Measurements from ENCODE around the gene JSRP1. TPM values are rescaled to one million over a fixed set of nuclear protein-coding genes. Genes with fewer than 3 reads are reported as not detected.

JSRP1 gene
- total RNA-seq, 3 donors from 2014 or later, result 0.63 to 0.95 (median 0.89) TPM

DNA sequence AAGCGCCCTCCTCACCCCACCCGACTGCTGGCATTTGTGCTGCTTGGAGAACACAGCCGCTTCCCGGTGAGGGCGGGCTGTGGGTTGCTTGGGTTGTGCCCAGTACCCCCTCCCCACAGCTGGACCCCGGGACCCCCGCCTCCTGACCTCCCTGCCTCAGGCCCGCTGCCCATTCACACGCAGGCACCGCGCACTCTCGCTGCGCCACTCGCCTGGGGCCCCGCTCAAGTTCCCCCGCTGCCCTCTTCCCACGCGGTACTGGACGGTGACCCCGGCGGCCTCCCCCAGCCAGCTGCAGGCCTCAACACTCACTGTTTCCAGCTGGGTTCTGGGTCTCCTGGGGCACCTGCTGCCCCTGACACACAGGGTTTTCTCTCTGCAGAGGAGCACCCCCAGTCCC lies 36.5 kb downstream of the JSRP1 start:
- Mint-ChIP-seq H3K27me3 (ENCODE audit: low read depth) (no peaks in the 10 kb centered on the region), H3K4me1 (ENCODE audit: low read depth) (peaks cover 12% of the 10 kb centered on the region), H3K36me3 (ENCODE audit: insufficient read depth) (peaks cover 18% of the 10 kb centered on the region), H3K4me3 (no peak overlapping the region), H3K9me3 (no peaks in the 10 kb centered on the region)
- DNase-seq, result no peak
- no peak for ATAC-seq

DNA sequence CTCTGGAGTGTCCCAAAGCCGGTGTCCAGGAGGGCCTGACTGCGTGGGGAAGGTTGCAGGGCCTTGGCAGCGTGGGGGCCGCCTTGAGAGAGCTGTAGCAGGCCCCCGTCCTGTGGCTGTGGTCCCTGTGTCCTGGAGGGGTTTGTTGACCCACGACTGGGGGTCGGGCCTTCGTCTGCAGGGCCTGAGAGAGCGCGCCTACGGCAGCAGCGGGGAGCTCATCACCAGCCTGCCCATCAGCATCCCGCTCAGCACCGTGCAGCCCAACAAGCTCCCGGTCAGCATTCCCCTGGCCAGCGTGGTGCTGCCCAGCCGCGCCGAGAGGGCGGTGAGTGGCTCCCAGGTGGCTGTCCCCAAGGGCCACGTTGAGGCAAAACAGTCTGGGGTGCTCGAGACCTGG lies 38.6 kb downstream of the JSRP1 start:
- Mint-ChIP-seq H3K27me3 (ENCODE audit: low read depth) (no peaks in the 10 kb centered on the region), H3K4me3 (no peak overlapping the region), H3K4me1 (ENCODE audit: low read depth) (peaks cover 13% of the 10 kb centered on the region), H3K9me3 (no peaks in the 10 kb centered on the region), H3K36me3 (ENCODE audit: insufficient read depth) (peaks cover 14% of the 10 kb centered on the region)
- ATAC-seq (no peak), DNase-seq (no peak)

DNA sequence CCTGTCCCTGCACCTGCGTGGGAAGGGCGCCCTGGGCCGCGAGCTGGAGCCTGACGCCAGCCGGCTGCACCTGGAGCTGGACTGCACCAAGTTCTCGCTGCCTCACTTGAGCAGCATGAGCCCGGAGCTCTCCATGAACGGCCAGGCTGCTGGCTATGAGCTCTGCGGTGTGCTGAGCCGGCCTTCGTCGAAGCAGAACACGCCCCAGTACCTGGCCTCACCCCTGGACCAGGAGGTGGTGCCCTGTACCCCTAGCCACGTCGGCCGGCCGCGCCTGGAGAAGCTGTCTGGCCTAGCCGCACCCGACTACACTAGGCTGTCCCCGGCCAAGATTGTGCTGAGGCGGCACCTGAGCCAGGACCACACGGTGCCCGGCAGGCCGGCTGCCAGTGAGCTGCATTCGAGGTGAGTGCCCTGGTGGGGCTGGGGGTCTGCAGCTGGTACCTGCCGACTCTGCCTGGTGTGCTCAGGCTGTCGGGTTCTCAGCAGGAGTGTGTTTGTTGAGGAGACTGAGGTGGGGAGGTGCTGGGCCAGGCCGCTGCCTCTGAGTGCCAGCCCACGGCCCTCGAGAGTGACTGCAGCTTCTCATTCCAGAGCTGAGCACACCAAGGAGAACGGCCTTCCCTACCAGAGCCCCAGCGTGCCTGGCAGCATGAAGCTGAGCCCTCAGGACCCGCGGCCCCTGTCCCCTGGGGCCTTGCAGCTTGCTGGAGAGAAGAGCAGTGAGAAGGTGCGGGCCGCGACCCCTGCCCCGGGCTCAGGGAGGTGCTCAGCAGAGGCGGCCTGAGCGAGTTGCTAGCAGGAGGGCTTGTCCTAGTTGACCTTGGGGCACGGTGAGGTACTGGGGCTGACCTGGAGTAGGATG lies 39.6 kb downstream of the JSRP1 start:
- ATAC-seq (no peak), DNase-seq (no peak)
- Mint-ChIP-seq H3K27me3 (ENCODE audit: low read depth) (no peaks in the 10 kb centered on the region), H3K9me3 (no peaks in the 10 kb centered on the region), H3K4me1 (ENCODE audit: low read depth) (peaks cover 13% of the 10 kb centered on the region), H3K36me3 (ENCODE audit: insufficient read depth) (peaks cover 18% of the 10 kb centered on the region), H3K4me3 (no peak overlapping the region)

DNA sequence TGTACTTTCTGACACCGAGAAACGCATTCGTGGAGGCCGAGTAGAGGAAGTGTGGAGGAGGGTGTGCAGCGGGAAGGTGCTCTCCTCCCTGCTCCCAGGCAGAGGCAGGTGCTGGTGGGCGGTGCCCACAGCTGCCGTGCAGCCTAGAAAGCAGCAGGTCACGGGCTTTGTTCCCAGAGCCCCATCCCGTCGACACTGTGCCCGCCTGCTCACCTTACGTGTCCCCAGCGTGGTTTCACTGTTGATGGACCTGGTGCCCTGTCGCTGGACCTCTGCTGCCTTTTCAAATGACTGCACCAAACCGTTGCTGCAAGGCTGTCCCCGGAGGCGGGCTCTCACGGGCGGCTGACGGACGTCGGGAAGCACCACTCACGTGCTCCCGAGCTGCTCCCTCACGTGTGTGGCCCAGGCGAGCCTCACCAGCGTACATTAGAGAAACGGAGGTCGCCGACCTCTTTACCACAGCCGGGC lies 40.9 kb downstream of the JSRP1 start:
- peak; percentile 69 to 74 for ATAC-seq
- H3K4me1 Mint-ChIP-seq (ENCODE audit: low read depth), result peaks cover 13% of the 10 kb centered on the region
- H3K36me3 Mint-ChIP-seq (ENCODE audit: insufficient read depth), result peaks cover 16% of the 10 kb centered on the region
- H3K4me3 Mint-ChIP-seq, result no peak overlapping the region
- H3K27me3 Mint-ChIP-seq (ENCODE audit: low read depth), result no peaks in the 10 kb centered on the region
- peak; percentile 31 for DNase-seq
- no peaks in the 10 kb centered on the region for H3K9me3 Mint-ChIP-seq

DNA sequence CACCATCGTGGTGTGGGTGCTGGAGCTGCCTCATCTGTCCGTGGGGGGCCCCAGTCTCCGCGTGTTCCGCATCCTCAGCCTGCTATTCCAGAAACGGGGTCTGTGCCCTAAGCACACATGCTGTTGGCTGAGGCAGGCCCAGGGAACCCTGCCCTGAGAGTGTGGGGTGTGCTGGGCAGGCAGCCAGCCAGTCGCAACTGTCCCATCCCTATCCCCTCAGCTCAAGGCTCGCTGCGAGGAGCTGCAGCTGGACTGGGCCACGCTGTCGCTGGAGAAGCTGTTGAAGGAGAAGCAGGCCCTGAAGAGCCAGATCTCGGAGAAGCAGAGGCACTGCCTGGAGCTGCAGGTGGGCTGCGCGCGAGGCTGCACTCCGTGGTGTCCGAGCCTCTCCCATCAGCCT lies 42.0 kb downstream of the JSRP1 start:
- Mint-ChIP-seq H3K4me1 (ENCODE audit: low read depth) (peaks cover 13% of the 10 kb centered on the region), H3K36me3 (ENCODE audit: insufficient read depth) (peaks cover 17% of the 10 kb centered on the region), H3K27me3 (ENCODE audit: low read depth) (no peaks in the 10 kb centered on the region), H3K4me3 (no peak overlapping the region), H3K9me3 (no peaks in the 10 kb centered on the region)
- ATAC-seq (no peak), DNase-seq (no peak)

DNA sequence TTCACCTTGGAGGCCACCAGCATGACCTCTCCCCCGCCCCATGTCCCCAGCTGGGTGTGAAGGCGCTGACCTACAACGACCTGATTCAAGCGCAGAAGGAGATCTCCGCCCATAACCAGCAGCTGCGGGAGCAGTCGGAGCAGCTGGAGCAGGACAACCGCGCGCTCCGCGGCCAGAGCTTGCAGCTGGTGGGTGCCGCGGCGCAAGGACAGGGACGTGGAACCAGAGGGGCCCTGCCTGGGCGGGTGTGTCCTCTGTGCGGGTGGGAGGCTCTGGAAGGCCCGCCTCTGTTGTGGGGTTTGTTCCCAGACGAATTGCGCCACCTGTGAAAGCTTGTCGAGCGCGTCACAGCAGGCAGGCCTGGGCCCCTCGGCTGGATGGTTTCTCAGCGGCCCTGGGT lies 42.4 kb downstream of the JSRP1 start:
- Mint-ChIP-seq H3K4me3 (no peak overlapping the region), H3K4me1 (ENCODE audit: low read depth) (peaks cover 13% of the 10 kb centered on the region), H3K36me3 (ENCODE audit: insufficient read depth) (peaks cover 17% of the 10 kb centered on the region), H3K27me3 (ENCODE audit: low read depth) (no peaks in the 10 kb centered on the region), H3K9me3 (no peaks in the 10 kb centered on the region)
- no peak for DNase-seq
- ATAC-seq, result no peak

DNA sequence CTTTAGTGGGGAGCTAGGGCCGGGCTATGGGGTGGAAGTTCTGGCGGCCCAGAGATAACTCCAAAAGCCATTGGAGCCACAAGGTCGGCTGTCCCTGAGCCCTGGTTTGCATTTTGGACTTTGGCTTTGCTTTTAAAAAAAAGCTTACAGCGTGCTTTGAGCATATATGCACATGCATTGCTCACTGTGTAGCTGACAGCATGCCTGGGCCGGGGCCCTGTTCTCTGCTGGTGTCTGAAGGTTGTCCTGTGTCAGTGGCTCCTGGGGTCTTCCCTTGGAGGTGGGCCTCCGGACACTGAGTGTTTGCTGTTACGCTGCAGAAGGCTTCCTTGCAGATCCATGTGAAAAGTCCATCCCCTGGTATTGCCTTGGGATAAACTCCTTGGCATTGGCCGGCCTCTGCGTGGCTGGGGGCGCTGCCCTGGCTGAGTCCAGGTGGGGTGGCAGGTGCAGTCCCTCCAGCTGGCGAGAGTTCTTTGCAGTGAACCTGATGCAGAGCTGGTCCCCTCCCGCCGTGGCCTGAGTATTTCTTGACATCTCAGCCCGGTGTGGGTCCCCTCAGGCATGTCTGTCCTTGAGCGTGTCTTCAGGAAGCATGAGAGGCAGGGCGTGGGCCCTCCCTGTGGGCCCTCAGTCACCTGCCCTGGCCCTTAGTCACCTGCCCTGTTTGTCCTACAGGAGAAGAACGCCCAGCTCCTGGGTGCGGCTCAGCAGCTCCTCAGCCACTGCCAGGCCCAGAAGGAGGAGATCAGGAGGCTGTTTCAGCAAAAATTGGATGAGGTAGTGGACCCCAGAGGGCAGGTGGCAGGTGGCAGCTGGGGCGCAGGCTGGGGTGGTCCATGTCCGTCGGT lies 43.1 kb downstream of the JSRP1 start:
- Mint-ChIP-seq H3K4me1 (ENCODE audit: low read depth) (peaks cover 13% of the 10 kb centered on the region), H3K9me3 (no peaks in the 10 kb centered on the region), H3K36me3 (ENCODE audit: insufficient read depth) (peaks cover 17% of the 10 kb centered on the region), H3K4me3 (no peak overlapping the region), H3K27me3 (ENCODE audit: low read depth) (no peaks in the 10 kb centered on the region)
- ATAC-seq (no peak), DNase-seq (no peak)

DNA sequence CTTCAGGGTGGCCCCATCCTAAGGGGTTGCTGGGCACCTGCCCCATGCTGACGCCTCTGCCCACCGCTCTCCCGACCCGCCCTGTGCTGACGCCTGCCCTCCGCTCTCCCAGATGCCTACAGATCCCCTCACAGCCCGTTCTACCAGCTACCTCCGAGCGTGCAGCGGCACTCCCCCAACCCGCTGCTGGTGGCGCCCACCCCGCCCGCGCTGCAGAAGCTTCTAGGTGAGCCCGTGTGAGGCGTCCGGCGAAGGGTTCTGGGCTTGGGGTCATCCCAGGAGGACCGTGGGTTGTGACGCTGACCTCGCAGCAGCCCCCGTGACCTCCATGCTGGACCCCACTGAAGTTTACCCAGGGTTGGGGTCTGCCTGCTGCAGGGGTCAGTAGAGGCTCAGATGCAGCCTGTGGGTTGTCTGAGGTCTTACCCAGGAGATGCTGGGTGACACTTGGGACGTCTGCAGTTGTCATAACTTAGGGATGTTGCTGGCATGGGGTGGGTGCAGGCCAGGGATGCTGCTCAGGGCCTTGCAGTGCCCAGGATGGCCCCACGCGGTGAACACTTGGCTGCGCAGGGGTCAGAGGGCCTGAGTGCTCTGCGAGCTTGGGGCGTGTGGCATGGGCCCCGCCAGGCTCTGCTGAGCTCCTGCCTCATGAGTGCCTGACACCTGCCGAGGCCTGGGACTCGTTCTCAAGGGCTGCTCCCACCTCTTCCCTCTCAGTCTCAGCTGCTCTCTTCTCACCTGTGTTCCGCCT lies 45.1 kb downstream of the JSRP1 start:
- no peaks in the 10 kb centered on the region for H3K9me3 Mint-ChIP-seq
- H3K36me3 Mint-ChIP-seq (ENCODE audit: insufficient read depth), result peaks cover 16% of the 10 kb centered on the region
- no peak overlapping the region for H3K4me3 Mint-ChIP-seq
- no peaks in the 10 kb centered on the region for H3K27me3 Mint-ChIP-seq (ENCODE audit: low read depth)
- ATAC-seq, result no peak
- no peak for DNase-seq
- peaks cover 13% of the 10 kb centered on the region for H3K4me1 Mint-ChIP-seq (ENCODE audit: low read depth)

DNA sequence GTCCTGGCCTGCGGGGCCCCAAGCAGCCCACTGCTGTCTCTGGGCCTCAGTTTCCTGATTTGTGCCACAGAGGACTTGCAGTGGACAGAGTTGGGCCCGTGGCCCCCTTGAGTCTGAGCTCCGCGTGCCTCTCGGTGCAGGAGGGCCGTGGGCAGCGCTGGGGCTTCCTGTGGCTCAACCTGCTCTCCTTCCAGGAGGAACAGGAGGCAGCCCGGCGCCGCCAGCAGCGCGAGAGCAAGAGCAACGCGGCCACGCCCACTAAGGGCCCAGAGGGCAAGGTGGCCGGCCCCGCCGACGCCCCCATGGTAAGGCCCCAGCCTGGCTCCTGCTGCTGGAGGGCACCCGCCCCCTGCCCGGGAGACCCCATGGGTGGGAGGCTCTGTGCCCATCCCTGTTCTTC lies 46.0 kb downstream of the JSRP1 start:
- H3K27me3 Mint-ChIP-seq (ENCODE audit: low read depth), result no peaks in the 10 kb centered on the region
- ATAC-seq (no peak), DNase-seq (no peak)
- H3K4me1 Mint-ChIP-seq (ENCODE audit: low read depth), result peaks cover 8% of the 10 kb centered on the region
- no peaks in the 10 kb centered on the region for H3K9me3 Mint-ChIP-seq
- H3K4me3 Mint-ChIP-seq, result no peak overlapping the region
- H3K36me3 Mint-ChIP-seq (ENCODE audit: insufficient read depth), result peaks cover 14% of the 10 kb centered on the region

DNA sequence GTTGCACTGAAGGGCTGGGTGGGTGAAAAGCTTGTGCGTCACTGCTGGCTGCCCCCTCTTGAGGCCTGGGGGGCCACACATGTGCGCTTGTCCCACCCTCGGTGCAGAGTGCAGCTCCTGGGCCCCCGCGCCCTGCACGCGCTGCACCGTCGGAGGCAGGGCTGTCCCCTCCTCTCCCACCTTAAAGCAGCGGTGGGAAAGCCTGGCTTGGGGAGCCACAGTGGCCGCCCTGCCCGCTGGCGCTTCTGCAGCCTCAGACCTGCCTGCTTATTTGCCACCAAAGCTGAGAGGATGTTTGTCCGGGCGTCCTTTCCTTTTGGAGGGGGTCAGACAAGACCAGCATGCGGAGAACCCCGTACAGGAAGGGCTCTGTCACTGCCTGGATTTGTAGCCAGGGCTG lies 46.8 kb downstream of the JSRP1 start:
- peaks cover 1% of the 10 kb centered on the region for H3K4me1 Mint-ChIP-seq (ENCODE audit: low read depth)
- DNase-seq, result no peak
- H3K27me3 Mint-ChIP-seq (ENCODE audit: low read depth), result no peaks in the 10 kb centered on the region
- ATAC-seq, result no peak
- peaks cover 15% of the 10 kb centered on the region for H3K36me3 Mint-ChIP-seq (ENCODE audit: insufficient read depth)
- no peak overlapping the region for H3K4me3 Mint-ChIP-seq
- no peaks in the 10 kb centered on the region for H3K9me3 Mint-ChIP-seq

DNA sequence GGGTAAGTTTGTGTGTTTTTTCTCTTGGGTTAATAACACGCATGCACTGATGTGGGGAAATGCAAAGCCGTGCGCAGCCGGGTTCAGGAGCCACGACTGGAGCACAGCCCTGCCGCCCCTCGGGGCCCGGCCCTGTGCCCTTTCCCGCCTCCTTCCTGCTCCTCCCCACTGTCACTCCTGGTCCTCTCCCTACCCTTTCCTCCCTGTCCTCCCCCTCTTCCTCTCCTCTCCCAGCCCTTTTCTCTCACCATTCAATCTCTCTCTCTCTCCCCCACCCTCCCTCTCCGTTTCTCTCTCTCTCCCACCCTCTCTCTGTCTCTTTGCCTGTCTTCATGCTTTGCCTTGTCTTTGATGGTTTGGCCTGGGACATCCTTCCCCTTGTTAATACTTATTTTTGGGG lies 47.2 kb downstream of the JSRP1 start:
- Mint-ChIP-seq H3K36me3 (ENCODE audit: insufficient read depth) (peaks cover 19% of the 10 kb centered on the region), H3K4me3 (no peak overlapping the region), H3K27me3 (ENCODE audit: low read depth) (no peaks in the 10 kb centered on the region), H3K9me3 (no peaks in the 10 kb centered on the region), H3K4me1 (ENCODE audit: low read depth) (peaks cover 1% of the 10 kb centered on the region)
- DNase-seq, result no peak
- ATAC-seq, result no peak

DNA sequence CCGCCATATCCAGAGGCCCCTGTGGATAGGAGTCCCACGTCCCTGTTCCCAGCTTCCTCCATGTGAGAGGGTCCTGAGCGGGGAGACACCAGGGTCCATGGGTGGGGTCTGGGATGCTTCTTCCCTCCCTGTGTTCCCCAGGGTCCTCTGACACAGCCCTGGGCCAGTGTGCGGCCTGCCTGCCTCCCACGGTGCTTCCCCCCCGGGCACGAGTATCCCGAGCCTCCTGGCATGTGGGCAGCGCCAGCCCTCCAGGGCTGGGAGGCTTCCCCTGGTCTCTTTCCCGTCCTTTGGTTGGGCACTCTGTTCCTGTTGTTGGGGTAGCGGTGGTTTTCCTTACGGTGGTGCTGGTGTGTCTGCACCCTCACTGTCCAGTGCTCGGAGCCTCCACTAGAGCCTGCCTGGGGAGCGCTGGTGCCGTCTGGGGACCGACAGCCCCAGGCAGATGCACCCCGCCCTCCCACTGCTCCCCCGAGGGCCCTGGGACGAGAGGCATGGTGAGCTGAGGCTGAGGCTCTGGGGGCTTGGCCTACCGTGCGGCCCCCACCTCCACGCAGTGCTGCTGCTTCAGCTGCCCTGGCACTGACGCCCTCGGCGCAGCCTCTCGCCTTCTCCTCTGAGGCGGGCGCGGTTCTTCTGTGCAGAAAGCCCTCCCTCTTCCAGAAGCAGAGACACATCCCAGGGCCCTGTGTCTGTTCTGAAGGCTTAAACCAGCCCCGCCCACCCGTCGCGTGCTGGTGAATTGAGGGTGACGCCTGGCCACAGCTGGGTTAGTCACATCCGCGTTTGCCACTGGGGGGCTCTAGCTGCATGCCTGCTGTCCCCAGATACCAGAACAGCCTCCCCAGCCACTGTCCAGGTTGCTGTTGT lies 48.0 kb downstream of the JSRP1 start:
- ATAC-seq (no peak), DNase-seq (peak; percentile 30)
- no peaks in the 10 kb centered on the region for H3K27me3 Mint-ChIP-seq (ENCODE audit: low read depth)

DNA sequence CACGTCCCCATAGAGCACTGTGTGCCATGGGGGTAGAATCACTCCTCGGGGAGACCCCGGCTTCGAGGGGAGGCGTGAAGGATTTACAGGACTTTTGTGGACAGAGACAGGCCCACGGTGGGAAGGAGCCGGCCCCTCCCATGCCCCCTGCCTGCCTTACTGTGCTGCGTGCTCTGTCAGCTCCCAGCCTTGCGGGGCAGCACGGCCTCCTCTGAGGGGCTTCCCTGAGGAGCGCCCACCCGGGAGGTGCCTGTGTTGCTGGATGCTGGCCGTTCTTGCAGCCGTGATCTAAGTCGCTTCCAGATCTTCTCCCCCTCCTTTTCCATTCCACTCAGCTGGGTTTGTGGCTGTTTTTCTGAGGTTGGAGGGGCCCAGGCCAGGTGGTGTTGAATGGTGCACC lies 49.2 kb downstream of the JSRP1 start:
- Mint-ChIP-seq H3K4me3 (no peak overlapping the region), H3K9me3 (no peaks in the 10 kb centered on the region)

More for the DNA sequence above, 48.0 kb downstream of the JSRP1 start:
- H3K36me3 Mint-ChIP-seq (ENCODE audit: insufficient read depth), result peaks cover 19% of the 10 kb centered on the region
- H3K9me3 Mint-ChIP-seq, result no peaks in the 10 kb centered on the region
- H3K4me3 Mint-ChIP-seq, result no peak overlapping the region
- no peaks in the 10 kb centered on the region for H3K4me1 Mint-ChIP-seq (ENCODE audit: low read depth)

More for the DNA sequence above, 49.2 kb downstream of the JSRP1 start:
- H3K27me3 Mint-ChIP-seq (ENCODE audit: low read depth), result no peaks in the 10 kb centered on the region
- H3K36me3 Mint-ChIP-seq (ENCODE audit: insufficient read depth), result peaks cover 19% of the 10 kb centered on the region
- ATAC-seq (no peak), DNase-seq (no peak)
- no peaks in the 10 kb centered on the region for H3K4me1 Mint-ChIP-seq (ENCODE audit: low read depth)
